ENCODE results near the gene RNF34. TPM values are rescaled to one million over a fixed set of nuclear protein-coding genes. Genes with fewer than 3 reads are reported as not detected.

Gene RNF34
- polyA plus RNA-seq, 1 of the 3 experiments (the other 2 are of a cell fraction): 29.4 TPM

- Histone ChIP-seq H3K9me2 (no peaks in the 10 kb centered on the region), H3K4me1 (ENCODE audit: control insufficient read depth in 1 of 2, insufficient read depth in 2 of 2, low read depth in 1 of 2, low read length in 1 of 2) (peaks cover 0 to 2% of the 10 kb centered on the region in 2 experiments; a peak in 1 of 4 replicates), H3F3A (replicated peaks; ENCODE audit: insufficient read depth) (peaks cover under 1% of the 10 kb centered on the region), H4K20me1 (ENCODE audit: insufficient read depth) (no peaks in the 10 kb centered on the region), H3K27ac (ENCODE audit: low read depth in 2 of 2, low read length in 1 of 2) (no peak overlapping the region), H2AFZ (ENCODE audit: low read depth) (no peak overlapping the region), H3K27me3 (ENCODE audit: insufficient read depth) (no peaks in the 10 kb centered on the region), H3K79me2 (ENCODE audit: insufficient read depth) (peaks cover 3% of the 10 kb centered on the region; the same call in 1 of the 2 replicates), H3K36me3 (replicated peaks in 1 of 2; ENCODE audit: control insufficient read depth in 1 of 2, insufficient read depth in 2 of 2, low read length in 1 of 2) (peaks cover 19 to 39% of the 10 kb centered on the region in 2 experiments), H3K4me2 (no peak overlapping the region), H3K9ac (no peak overlapping the region), H3K4me3 (ENCODE audit: low read depth in 2 of 2, low read length in 1 of 2) (no peak overlapping the region), H3K9me3 (no peaks in the 10 kb centered on the region)
- DNase-seq: peak; percentile 39
- ChIA-PET POLR2A (no interaction called here), CTCF (interaction anchor here (0.8 to 6.9 kb wide), 12 partner anchors 9 to 109 kb away, joined by 3 to 192 read pairs (median 13); no protein-coding TSS in a partner anchor)
- no peak for TF ChIP-seq FOXJ3 (CRISPR knock-in tag; IDR thresholded peaks at IDR 0.05)
- TF ChIP-seq MEF2A (IDR thresholded peaks at IDR 0.05; ENCODE audit: borderline replicate concordance, low read depth): no peak
- no peak for TF ChIP-seq RXRA (IDR thresholded peaks at IDR 0.05; ENCODE audit: borderline replicate concordance, low read depth)
- no peak for TF ChIP-seq GATA2 (CRISPR knock-in tag; IDR thresholded peaks at IDR 0.05)
- WGBS (ENCODE audit: low lambda C conversion rate): 90% methylated on average over 17 of the region's 17 CpGs
Measured at GRCh38 chr12:121441555-121441954, 41.6 kb downstream of the RNF34 start.

- Histone ChIP-seq H3K4me2 (no peak overlapping the region), H4K20me1 (ENCODE audit: insufficient read depth) (no peaks in the 10 kb centered on the region), H3F3A (replicated peaks; ENCODE audit: insufficient read depth) (peaks cover 4% of the 10 kb centered on the region), H3K27ac (ENCODE audit: low read depth in 2 of 2, low read length in 1 of 2) (no peak overlapping the region), H3K27me3 (ENCODE audit: insufficient read depth) (no peaks in the 10 kb centered on the region), H3K4me3 (ENCODE audit: low read depth in 2 of 2, low read length in 1 of 2) (no peak overlapping the region), H3K79me2 (ENCODE audit: insufficient read depth) (peaks cover 9% of the 10 kb centered on the region; the same call in 1 of the 2 replicates), H3K9me3 (no peaks in the 10 kb centered on the region), H3K9me2 (no peaks in the 10 kb centered on the region), H3K36me3 (replicated peaks in 1 of 2; ENCODE audit: control insufficient read depth in 1 of 2, insufficient read depth in 2 of 2, low read length in 1 of 2) (peaks cover 12 to 34% of the 10 kb centered on the region in 2 experiments), H2AFZ (ENCODE audit: low read depth) (no peak overlapping the region), H3K9ac (no peak overlapping the region), H3K4me1 (ENCODE audit: control insufficient read depth in 1 of 2, insufficient read depth in 2 of 2, low read depth in 1 of 2, low read length in 1 of 2) (peaks cover 0 to 2% of the 10 kb centered on the region in 2 experiments; a peak in 1 of 4 replicates)
- TF ChIP-seq PBX3 (IDR thresholded peaks at IDR 0.05) (no peak), YY1 (IDR thresholded peaks at IDR 0.05; ENCODE audit: low read depth) (no peak), CTCF (IDR thresholded peaks at IDR 0.05) (no peak)
- ChIA-PET CTCF (interaction anchor here (0.6 to 6.9 kb wide), 38 partner anchors 8 to 732 kb away, joined by 3 to 192 read pairs (median 5); partner anchors contain the start of gene ANAPC5), POLR2A (interaction anchor here (1.7 kb wide), 1 partner anchor 90 kb away, joined by 8 read pairs; the partner anchor contains the start of gene ANAPC5)
- WGBS (ENCODE audit: low lambda C conversion rate): 95% methylated on average over 45 of the region's 68 CpGs
- peak; percentile 33 for DNase-seq
Measured at GRCh38 chr12:121442028-121442948, 42.4 kb downstream of the RNF34 start.
